Panc1 (cell line): ENCODE data around the gene AK6.

Source experiments
- POLR2AphosphoS5 ChIP-seq: IDR thresholded peaks from 2 replicates; pipeline ENCODE4 v1.6.1; 2012; ENCODE audit warnings: mild to moderate bottlenecking, low read depth, low read length, moderate library complexity
- REST ChIP-seq, 2 experiments: IDR thresholded peaks; 2 replicates each; pipeline ENCODE4 v1.6.1; 2011 to 2012; ENCODE audit warnings: low read depth in 2 of 2, control low read depth in 1 of 2, low read length in 1 of 2, mild to moderate bottlenecking in 1 of 2, moderate library complexity in 1 of 2; ENCODE audit not compliant: insufficient read depth in 1 of 2
- SIN3A ChIP-seq: IDR thresholded peaks from 2 replicates; pipeline ENCODE4 v1.6.1; 2012; ENCODE audit warnings: low read depth, mild to moderate bottlenecking, low read length, moderate library complexity, borderline replicate concordance; ENCODE audit not compliant: insufficient read depth
- TCF7L2 ChIP-seq: IDR thresholded peaks from 2 replicates; pipeline ENCODE4 v1.6.1; 2011; ENCODE audit warnings: mild to moderate bottlenecking, low read depth, low read length, inconsistent platforms
- TF ChIP-seq, protein P1 (sequence below): fragments of 450-650 bp; IDR thresholded peaks from 2 replicates; pipeline ENCODE4 v1.5.1; 2017; ENCODE audit warnings: mild to moderate bottlenecking

DNA sequence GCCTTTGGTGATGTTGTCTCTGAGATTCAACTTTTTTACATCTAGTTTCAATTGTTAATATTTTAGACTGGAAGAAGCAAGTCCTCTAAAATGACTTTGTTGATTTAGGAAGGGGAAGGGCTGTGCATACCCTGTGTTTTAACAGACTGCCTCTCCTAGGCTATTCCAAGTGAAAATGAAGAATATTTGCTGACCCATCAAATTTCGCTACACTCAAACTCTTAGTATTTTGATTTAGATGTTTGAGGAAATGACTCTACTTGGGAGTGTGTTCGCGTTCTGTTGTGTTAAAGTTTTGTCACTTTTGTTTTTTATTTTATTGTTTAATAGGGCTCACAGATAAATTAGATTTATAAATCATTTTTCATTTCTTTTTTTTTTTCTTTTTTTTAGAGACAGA, 49.2 kb upstream of the AK6 start:
- TF ChIP-seq, protein P1, sequence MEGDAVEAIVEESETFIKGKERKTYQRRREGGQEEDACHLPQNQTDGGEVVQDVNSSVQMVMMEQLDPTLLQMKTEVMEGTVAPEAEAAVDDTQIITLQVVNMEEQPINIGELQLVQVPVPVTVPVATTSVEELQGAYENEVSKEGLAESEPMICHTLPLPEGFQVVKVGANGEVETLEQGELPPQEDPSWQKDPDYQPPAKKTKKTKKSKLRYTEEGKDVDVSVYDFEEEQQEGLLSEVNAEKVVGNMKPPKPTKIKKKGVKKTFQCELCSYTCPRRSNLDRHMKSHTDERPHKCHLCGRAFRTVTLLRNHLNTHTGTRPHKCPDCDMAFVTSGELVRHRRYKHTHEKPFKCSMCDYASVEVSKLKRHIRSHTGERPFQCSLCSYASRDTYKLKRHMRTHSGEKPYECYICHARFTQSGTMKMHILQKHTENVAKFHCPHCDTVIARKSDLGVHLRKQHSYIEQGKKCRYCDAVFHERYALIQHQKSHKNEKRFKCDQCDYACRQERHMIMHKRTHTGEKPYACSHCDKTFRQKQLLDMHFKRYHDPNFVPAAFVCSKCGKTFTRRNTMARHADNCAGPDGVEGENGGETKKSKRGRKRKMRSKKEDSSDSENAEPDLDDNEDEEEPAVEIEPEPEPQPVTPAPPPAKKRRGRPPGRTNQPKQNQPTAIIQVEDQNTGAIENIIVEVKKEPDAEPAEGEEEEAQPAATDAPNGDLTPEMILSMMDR, result no peak
- no peak for TF ChIP-seq POLR2AphosphoS5
- TF ChIP-seq SIN3A, result no peak
- TF ChIP-seq TCF7L2, result no peak
- TF ChIP-seq REST (IDR thresholded peaks at IDR 0.05; ENCODE audit: insufficient read depth in 1 of 2, low read depth in 2 of 2, low read length in 1 of 2), result no peak
